SK-N-SH treated with all-trans-retinoic acid at 6 μM for 48 hours (cell line): ENCODE results near the gene PSMA7.
"Not testable (repeated sequence)": the region's sequence is repeated elsewhere in the genome, so short reads cannot be mapped to it uniquely, and the experiment has no call there.

Experiments
- ATAC-seq: fragments of 200-7000 bp; cut with Tn5 transposase; 3 replicates; pipeline ENCODE4 v1.9.1; 2020; ENCODE audit warnings: mild to moderate bottlenecking, moderate library complexity
- ARNTL ChIP-seq: fragments of 450-650 bp; formaldehyde crosslinking; IDR thresholded peaks from 2 replicates; pipeline ENCODE4 v1.5.0; 2020; ENCODE audit warnings: low read depth, mild to moderate bottlenecking, moderate library complexity, borderline replicate concordance
- BACH2 ChIP-seq: fragments of 250-450 bp; sonication (Bioruptor Pico); IDR thresholded peaks from 2 replicates; pipeline ENCODE4 v1.9.0; 2021; ENCODE audit warnings: mild to moderate bottlenecking, borderline replicate concordance
- CSDC2 ChIP-seq: fragments of 250-450 bp; sonication (Bioruptor Pico); IDR thresholded peaks from 2 replicates; pipeline ENCODE4 v1.5.0; 2020; ENCODE audit warnings: mild to moderate bottlenecking, moderate library complexity
- ESRRG ChIP-seq: fragments of 250-450 bp; sonication (Bioruptor Pico); IDR thresholded peaks from 2 replicates; pipeline ENCODE4 v1.6.1; 2021; ENCODE audit warnings: mild to moderate bottlenecking
- GLIS3 ChIP-seq: fragments of 250-450 bp; sonication (Bioruptor Pico); IDR thresholded peaks from 2 replicates; pipeline ENCODE4 v1.5.0; 2020; ENCODE audit warnings: mild to moderate bottlenecking, moderate library complexity
- ISL1 ChIP-seq: fragments of 250-450 bp; sonication (Bioruptor Pico); IDR thresholded peaks from 2 replicates; pipeline ENCODE4 v2.1.2; 2022; ENCODE audit warnings: mild to moderate bottlenecking, moderate library complexity
- OSR1 ChIP-seq: fragments of 250-450 bp; sonication (Bioruptor Pico); IDR thresholded peaks from 2 replicates; pipeline ENCODE4 v1.8.0; 2022; ENCODE audit warnings: moderate library complexity, mild to moderate bottlenecking, inconsistent platforms
- PPARA ChIP-seq: fragments of 250-450 bp; sonication (Bioruptor Pico); IDR thresholded peaks from 2 replicates; pipeline ENCODE4 v1.5.0; 2020; ENCODE audit warnings: mild to moderate bottlenecking, borderline replicate concordance
- RARB ChIP-seq: fragments of 250-450 bp; sonication (Bioruptor Pico); IDR thresholded peaks from 2 replicates; pipeline ENCODE4 v1.8.0; 2021; ENCODE audit warnings: mild to moderate bottlenecking, moderate library complexity
- SNAI2 ChIP-seq: fragments of 250-450 bp; sonication (Bioruptor Pico); IDR thresholded peaks from 2 replicates; pipeline ENCODE4 v1.5.0; 2020; ENCODE audit warnings: mild to moderate bottlenecking, moderate library complexity
- TCF4 ChIP-seq: fragments of 250-450 bp; sonication (Bioruptor Pico); IDR thresholded peaks from 2 replicates; pipeline ENCODE4 v1.8.0; 2021; ENCODE audit warnings: mild to moderate bottlenecking, moderate library complexity, borderline replicate concordance
- TOX ChIP-seq: fragments of 250-450 bp; sonication (Bioruptor Pico); IDR thresholded peaks from 2 replicates; pipeline ENCODE4 v1.8.0; 2021; ENCODE audit warnings: mild to moderate bottlenecking, moderate library complexity, borderline replicate concordance
- ZC3H10 ChIP-seq: fragments of 250-450 bp; sonication (Bioruptor Pico); IDR thresholded peaks from 2 replicates; pipeline ENCODE4 v1.5.1; 2021; ENCODE audit warnings: mild to moderate bottlenecking, moderate library complexity
- ZFP3 ChIP-seq: fragments of 250-450 bp; sonication (Bioruptor Pico); IDR thresholded peaks from 2 replicates; pipeline ENCODE4 v1.5.0; 2020; ENCODE audit warnings: mild to moderate bottlenecking, moderate library complexity
- ZFP30 ChIP-seq: fragments of 450-650 bp; formaldehyde crosslinking; IDR thresholded peaks from 2 replicates; pipeline ENCODE4 v1.5.0; 2022; ENCODE audit warnings: mild to moderate bottlenecking, moderate library complexity
- ZNF565 ChIP-seq: fragments of 450-650 bp; formaldehyde crosslinking; conservative IDR thresholded peaks from 2 replicates; pipeline ENCODE4 v1.5.0; 2020; ENCODE audit warnings: low read depth, mild to moderate bottlenecking, moderate library complexity
- ZNF70 ChIP-seq: fragments of 450-650 bp; formaldehyde crosslinking; IDR thresholded peaks from 2 replicates; pipeline ENCODE4 v1.5.0; 2020; ENCODE audit warnings: mild to moderate bottlenecking, moderate library complexity
- ZNF8 ChIP-seq: fragments of 450-650 bp; formaldehyde crosslinking; IDR thresholded peaks from 2 replicates; pipeline ENCODE4 v1.5.0; 2020; ENCODE audit warnings: mild to moderate bottlenecking, moderate library complexity
- TF ChIP-seq, protein P1 (sequence below): fragments of 250-450 bp; sonication (Bioruptor Pico); IDR thresholded peaks from 2 replicates; pipeline ENCODE4 v1.5.1; 2021; ENCODE audit warnings: mild to moderate bottlenecking, moderate library complexity
- TF ChIP-seq, protein P2 (sequence below): fragments of 250-450 bp; sonication (Bioruptor Pico); IDR thresholded peaks from 2 replicates; pipeline ENCODE4 v1.8.0; 2020; ENCODE audit warnings: mild to moderate bottlenecking, moderate library complexity, borderline replicate concordance
- TF ChIP-seq, protein P3 (sequence below): fragments of 250-450 bp; sonication (Bioruptor Pico); IDR thresholded peaks from 2 replicates; pipeline ENCODE4 v1.8.0; 2021; ENCODE audit warnings: low read depth, mild to moderate bottlenecking, moderate library complexity, borderline replicate concordance
- TF ChIP-seq, protein P4 (sequence below): fragments of 250-450 bp; sonication (Bioruptor Pico); IDR thresholded peaks from 2 replicates; pipeline ENCODE4 v1.5.1; 2020; ENCODE audit warnings: low read depth, mild to moderate bottlenecking, moderate library complexity
- TF ChIP-seq, protein P5 (sequence below): fragments of 250-450 bp; sonication (Bioruptor Pico); IDR thresholded peaks from 2 replicates; pipeline ENCODE4 v1.5.0; 2020; ENCODE audit warnings: mild to moderate bottlenecking, moderate library complexity

The PSMA7 gene

DNA sequence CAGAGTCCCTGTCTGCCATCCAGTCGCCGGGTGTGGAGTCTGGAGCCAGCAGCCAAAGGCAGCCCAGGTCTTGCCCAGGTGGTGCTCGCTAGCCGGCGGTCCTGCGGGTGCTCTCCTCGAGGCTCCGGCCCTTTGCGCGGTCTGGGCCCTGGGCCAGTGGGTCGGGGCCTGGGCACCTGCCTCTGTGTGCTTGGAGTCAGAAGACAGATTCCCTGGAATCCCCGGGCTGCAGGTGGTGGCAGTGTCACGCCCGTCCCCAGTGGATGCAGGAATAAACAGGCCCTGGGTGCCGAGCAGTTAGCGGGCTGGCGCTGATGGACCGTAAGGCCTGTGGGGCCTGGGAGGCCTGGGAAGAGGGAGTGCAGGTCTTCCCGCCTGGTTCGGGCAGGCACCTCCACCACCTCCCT lies 5.7 kb upstream of the PSMA7 start:
- TF ChIP-seq ZNF70 (CRISPR knock-in tag) = no peak
- TF ChIP-seq ARNTL (CRISPR knock-in tag) = no peak
- TF ChIP-seq, protein P1, sequence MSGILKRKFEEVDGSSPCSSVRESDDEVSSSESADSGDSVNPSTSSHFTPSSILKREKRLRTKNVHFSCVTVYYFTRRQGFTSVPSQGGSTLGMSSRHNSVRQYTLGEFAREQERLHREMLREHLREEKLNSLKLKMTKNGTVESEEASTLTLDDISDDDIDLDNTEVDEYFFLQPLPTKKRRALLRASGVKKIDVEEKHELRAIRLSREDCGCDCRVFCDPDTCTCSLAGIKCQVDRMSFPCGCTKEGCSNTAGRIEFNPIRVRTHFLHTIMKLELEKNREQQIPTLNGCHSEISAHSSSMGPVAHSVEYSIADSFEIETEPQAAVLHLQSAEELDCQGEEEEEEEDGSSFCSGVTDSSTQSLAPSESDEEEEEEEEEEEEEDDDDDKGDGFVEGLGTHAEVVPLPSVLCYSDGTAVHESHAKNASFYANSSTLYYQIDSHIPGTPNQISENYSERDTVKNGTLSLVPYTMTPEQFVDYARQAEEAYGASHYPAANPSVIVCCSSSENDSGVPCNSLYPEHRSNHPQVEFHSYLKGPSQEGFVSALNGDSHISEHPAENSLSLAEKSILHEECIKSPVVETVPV (CRISPR knock-in tag) = no peak
- no peak for TF ChIP-seq ISL1
- TF ChIP-seq, protein P2, sequence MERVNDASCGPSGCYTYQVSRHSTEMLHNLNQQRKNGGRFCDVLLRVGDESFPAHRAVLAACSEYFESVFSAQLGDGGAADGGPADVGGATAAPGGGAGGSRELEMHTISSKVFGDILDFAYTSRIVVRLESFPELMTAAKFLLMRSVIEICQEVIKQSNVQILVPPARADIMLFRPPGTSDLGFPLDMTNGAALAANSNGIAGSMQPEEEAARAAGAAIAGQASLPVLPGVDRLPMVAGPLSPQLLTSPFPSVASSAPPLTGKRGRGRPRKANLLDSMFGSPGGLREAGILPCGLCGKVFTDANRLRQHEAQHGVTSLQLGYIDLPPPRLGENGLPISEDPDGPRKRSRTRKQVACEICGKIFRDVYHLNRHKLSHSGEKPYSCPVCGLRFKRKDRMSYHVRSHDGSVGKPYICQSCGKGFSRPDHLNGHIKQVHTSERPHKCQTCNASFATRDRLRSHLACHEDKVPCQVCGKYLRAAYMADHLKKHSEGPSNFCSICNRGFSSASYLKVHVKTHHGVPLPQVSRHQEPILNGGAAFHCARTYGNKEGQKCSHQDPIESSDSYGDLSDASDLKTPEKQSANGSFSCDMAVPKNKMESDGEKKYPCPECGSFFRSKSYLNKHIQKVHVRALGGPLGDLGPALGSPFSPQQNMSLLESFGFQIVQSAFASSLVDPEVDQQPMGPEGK (CRISPR knock-in tag) = no peak
- TF ChIP-seq OSR1 (CRISPR knock-in tag) = no peak
- no peak for TF ChIP-seq SNAI2 (CRISPR knock-in tag)
- TF ChIP-seq ZC3H10 (CRISPR knock-in tag) = no peak
- no peak for TF ChIP-seq PPARA (CRISPR knock-in tag)
- TF ChIP-seq GLIS3 = no peak
- TF ChIP-seq, protein P3, sequence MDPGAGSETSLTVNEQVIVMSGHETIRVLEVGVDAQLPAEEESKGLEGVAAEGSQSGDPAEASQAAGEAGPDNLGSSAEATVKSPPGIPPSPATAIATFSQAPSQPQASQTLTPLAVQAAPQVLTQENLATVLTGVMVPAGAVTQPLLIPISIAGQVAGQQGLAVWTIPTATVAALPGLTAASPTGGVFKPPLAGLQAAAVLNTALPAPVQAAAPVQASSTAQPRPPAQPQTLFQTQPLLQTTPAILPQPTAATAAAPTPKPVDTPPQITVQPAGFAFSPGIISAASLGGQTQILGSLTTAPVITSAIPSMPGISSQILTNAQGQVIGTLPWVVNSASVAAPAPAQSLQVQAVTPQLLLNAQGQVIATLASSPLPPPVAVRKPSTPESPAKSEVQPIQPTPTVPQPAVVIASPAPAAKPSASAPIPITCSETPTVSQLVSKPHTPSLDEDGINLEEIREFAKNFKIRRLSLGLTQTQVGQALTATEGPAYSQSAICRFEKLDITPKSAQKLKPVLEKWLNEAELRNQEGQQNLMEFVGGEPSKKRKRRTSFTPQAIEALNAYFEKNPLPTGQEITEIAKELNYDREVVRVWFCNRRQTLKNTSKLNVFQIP = no peak
- no peak for TF ChIP-seq CSDC2 (CRISPR knock-in tag)
- no peak for TF ChIP-seq RARB
- TF ChIP-seq ESRRG = no peak
- TF ChIP-seq, protein P4, sequence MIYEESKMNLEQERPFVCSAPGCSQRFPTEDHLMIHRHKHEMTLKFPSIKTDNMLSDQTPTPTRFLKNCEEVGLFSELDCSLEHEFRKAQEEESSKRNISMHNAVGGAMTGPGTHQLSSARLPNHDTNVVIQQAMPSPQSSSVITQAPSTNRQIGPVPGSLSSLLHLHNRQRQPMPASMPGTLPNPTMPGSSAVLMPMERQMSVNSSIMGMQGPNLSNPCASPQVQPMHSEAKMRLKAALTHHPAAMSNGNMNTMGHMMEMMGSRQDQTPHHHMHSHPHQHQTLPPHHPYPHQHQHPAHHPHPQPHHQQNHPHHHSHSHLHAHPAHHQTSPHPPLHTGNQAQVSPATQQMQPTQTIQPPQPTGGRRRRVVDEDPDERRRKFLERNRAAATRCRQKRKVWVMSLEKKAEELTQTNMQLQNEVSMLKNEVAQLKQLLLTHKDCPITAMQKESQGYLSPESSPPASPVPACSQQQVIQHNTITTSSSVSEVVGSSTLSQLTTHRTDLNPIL (CRISPR knock-in tag) = no peak
- no peak for TF ChIP-seq BACH2 (CRISPR knock-in tag)
- TF ChIP-seq TCF4 (CRISPR knock-in tag) = no peak
- TF ChIP-seq ZNF8 (CRISPR knock-in tag) = no peak
- no peak for TF ChIP-seq ZFP3 (CRISPR knock-in tag)
- no peak for ATAC-seq

DNA sequence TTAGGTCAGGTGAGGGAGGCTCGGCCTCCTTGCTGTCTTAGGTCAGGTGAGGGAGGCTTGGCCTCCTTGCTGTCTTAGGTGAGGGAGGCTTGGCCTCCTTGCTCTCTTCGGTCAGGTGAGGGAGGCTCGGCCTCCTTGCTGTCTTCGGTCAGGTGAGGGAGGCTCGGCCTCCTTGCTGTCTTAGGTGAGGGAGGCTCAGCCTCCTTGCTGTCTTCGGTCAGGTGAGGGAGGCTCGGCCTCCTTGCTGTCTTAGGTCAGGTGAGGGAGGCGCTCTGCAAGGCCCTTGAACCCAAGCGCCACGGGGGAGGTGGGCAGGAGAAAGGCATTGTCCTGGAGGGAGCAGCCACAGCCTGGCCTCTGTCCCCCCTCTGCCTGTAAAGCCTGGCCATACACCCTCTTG lies 5.2 kb upstream of the PSMA7 start:
- not testable (repeated sequence) for ATAC-seq

DNA sequence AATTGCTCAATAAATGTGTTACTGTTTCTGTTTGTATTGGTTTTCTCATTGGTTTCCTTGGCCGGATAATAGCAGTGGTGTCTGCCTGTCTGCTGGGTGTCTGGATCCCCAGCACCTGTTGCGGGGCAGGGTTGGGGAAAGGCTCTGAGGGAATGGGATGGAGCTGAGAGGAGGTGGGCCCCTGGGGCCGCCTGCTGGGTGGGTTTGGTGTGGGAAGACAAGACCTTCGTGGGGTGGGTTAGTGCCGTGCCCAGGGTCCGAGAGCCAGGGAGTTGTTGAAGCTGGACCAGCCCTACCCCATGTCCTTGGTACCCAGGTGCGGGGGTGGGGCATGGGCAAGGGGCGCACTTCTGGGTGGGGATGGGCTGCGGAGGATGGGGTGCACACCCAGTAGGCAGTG lies 4.3 kb upstream of the PSMA7 start:
- ATAC-seq = no peak
- no peak for TF ChIP-seq SNAI2 (CRISPR knock-in tag)
- no peak for TF ChIP-seq ZFP3 (CRISPR knock-in tag)
- TF ChIP-seq OSR1 (CRISPR knock-in tag) = no peak
- TF ChIP-seq, protein P3 = no peak
- TF ChIP-seq, protein P5, sequence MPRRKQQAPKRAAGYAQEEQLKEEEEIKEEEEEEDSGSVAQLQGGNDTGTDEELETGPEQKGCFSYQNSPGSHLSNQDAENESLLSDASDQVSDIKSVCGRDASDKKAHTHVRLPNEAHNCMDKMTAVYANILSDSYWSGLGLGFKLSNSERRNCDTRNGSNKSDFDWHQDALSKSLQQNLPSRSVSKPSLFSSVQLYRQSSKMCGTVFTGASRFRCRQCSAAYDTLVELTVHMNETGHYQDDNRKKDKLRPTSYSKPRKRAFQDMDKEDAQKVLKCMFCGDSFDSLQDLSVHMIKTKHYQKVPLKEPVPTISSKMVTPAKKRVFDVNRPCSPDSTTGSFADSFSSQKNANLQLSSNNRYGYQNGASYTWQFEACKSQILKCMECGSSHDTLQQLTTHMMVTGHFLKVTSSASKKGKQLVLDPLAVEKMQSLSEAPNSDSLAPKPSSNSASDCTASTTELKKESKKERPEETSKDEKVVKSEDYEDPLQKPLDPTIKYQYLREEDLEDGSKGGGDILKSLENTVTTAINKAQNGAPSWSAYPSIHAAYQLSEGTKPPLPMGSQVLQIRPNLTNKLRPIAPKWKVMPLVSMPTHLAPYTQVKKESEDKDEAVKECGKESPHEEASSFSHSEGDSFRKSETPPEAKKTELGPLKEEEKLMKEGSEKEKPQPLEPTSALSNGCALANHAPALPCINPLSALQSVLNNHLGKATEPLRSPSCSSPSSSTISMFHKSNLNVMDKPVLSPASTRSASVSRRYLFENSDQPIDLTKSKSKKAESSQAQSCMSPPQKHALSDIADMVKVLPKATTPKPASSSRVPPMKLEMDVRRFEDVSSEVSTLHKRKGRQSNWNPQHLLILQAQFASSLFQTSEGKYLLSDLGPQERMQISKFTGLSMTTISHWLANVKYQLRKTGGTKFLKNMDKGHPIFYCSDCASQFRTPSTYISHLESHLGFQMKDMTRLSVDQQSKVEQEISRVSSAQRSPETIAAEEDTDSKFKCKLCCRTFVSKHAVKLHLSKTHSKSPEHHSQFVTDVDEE (CRISPR knock-in tag) = no peak
- TF ChIP-seq ESRRG = no peak
- TF ChIP-seq, protein P4 (CRISPR knock-in tag) = no peak
- no peak for TF ChIP-seq ARNTL (CRISPR knock-in tag)
- TF ChIP-seq, protein P1 (CRISPR knock-in tag) = no peak
- TF ChIP-seq ZNF8 (CRISPR knock-in tag) = no peak
- TF ChIP-seq CSDC2 (CRISPR knock-in tag) = no peak
- TF ChIP-seq ZFP30 (CRISPR knock-in tag) = no peak
- no peak for TF ChIP-seq TOX
- TF ChIP-seq PPARA (CRISPR knock-in tag) = no peak
- TF ChIP-seq ZNF565 (CRISPR knock-in tag) = no peak
- TF ChIP-seq ZC3H10 (CRISPR knock-in tag) = no peak
- no peak for TF ChIP-seq BACH2 (CRISPR knock-in tag)
- no peak for TF ChIP-seq TCF4 (CRISPR knock-in tag)
